PFSK-1 (cell line): ENCODE measurements around the gene GABBR2.

Experiments used
- FOXP2 ChIP-seq: optimal IDR thresholded peaks from 2 replicates; pipeline ENCODE3; 2011; ENCODE audit warnings: borderline replicate concordance, control low read depth, inconsistent platforms; ENCODE audit not compliant: insufficient read depth; ENCODE audit errors: extremely low read length, extremely low read depth
- POLR2AphosphoS5 ChIP-seq: IDR thresholded peaks from 2 replicates; pipeline ENCODE4 v1.6.1; 2012; ENCODE audit warnings: low read depth, mild to moderate bottlenecking, control low read depth, low read length, moderate library complexity
- REST ChIP-seq, 2 experiments: IDR thresholded peaks; 2 replicates each; pipeline versions ENCODE4 v1.6.1 to v1.8.0; 2011 to 2012; ENCODE audit warnings: low read depth in 2 of 2, low read length in 2 of 2, control low read depth in 1 of 2, inconsistent platforms in 1 of 2, mild to moderate bottlenecking in 1 of 2, moderate library complexity in 1 of 2; ENCODE audit not compliant: insufficient read depth in 1 of 2
- SIN3A ChIP-seq: IDR thresholded peaks from 2 replicates; pipeline ENCODE4 v1.6.1; 2012; ENCODE audit warnings: mild to moderate bottlenecking, low read length, moderate library complexity, borderline replicate concordance; ENCODE audit not compliant: insufficient read depth

GRCh38 chr9:98300611-98301010, 408.1 kb downstream of the GABBR2 start:
- no peak for TF ChIP-seq FOXP2
- TF ChIP-seq POLR2AphosphoS5, result no peak
- no peak for TF ChIP-seq SIN3A
- no peak for TF ChIP-seq REST (IDR thresholded peaks at IDR 0.05; ENCODE audit: insufficient read depth in 1 of 2, low read depth in 2 of 2, low read length in 2 of 2)
